Astrocyte (in vitro differentiated cells and primary cell): ENCODE results near the gene KDF1. TPM values are rescaled to one million over a fixed set of nuclear protein-coding genes. Genes with fewer than 3 reads are reported as not detected.
A peak's percentile ranks its signal among the peaks of the same experiment; 100 is the strongest.

ENCODE experiments used
- DNase-seq: peaks from one replicate; pipeline ENCODE4 v3.0.0-alpha.2; 2010; ENCODE audit warnings: low read depth
- FAIRE-seq: peaks from 2 replicates; lab custom pipeline; 2011; peaks lifted over from hg19 to GRCh38; lab: Jason Lieb, UNC
- H2AFZ ChIP-seq: 2 replicates; pipeline ENCODE4 v1.6.0; 2012; ENCODE audit warnings: low read depth, low read length, inconsistent platforms
- H3K27ac ChIP-seq: 2 replicates; pipeline ENCODE4 v1.5.1; 2011; ENCODE audit warnings: low read depth, low read length, inconsistent platforms
- H3K27me3 ChIP-seq: 2 replicates; pipeline ENCODE4 v1.6.0; 2011; ENCODE audit warnings: low read length, inconsistent platforms; ENCODE audit not compliant: insufficient read depth
- H3K36me3 ChIP-seq: 2 replicates; pipeline ENCODE4 v1.5.1; 2011; ENCODE audit warnings: low read length, inconsistent platforms; ENCODE audit not compliant: insufficient read depth
- H3K4me1 ChIP-seq: 2 replicates; pipeline ENCODE4 v1.5.1; 2011; ENCODE audit warnings: low read length, inconsistent platforms; ENCODE audit not compliant: insufficient read depth
- H3K4me2 ChIP-seq: 2 replicates; pipeline ENCODE4 v1.6.0; 2012; ENCODE audit warnings: low read length, inconsistent platforms
- H3K4me3 ChIP-seq: 2 replicates; pipeline ENCODE4 v1.5.1; 2011; ENCODE audit warnings: low read depth, mild to moderate bottlenecking, low read length, inconsistent platforms; ENCODE audit not compliant: insufficient read depth
- H3K79me2 ChIP-seq: 2 replicates; pipeline ENCODE4 v1.6.0; 2012; ENCODE audit warnings: mild to moderate bottlenecking, low read length, inconsistent platforms; ENCODE audit not compliant: insufficient read depth
- H3K9ac ChIP-seq: 2 replicates; pipeline ENCODE4 v1.6.0; 2012; ENCODE audit warnings: mild to moderate bottlenecking, low read length, inconsistent platforms
- H3K9me3 ChIP-seq: 2 replicates; pipeline ENCODE4 v1.5.1; 2012; ENCODE audit warnings: low read depth, mild to moderate bottlenecking, low read length, inconsistent platforms; ENCODE audit not compliant: insufficient read depth
- H4K20me1 ChIP-seq: 2 replicates; pipeline ENCODE4 v1.6.0; 2012; ENCODE audit warnings: low read length, inconsistent platforms; ENCODE audit not compliant: insufficient read depth
- H3K27ac Mint-ChIP-seq: one replicate; pipeline ENCODE4 v1.8.0; 2021; ENCODE audit warnings: mild to moderate bottlenecking, mixed read lengths; ENCODE audit not compliant: unreplicated experiment
- H3K27me3 Mint-ChIP-seq: one replicate; pipeline ENCODE4 v1.8.0; 2021; ENCODE audit warnings: low read depth, mixed read lengths; ENCODE audit not compliant: unreplicated experiment
- H3K36me3 Mint-ChIP-seq: one replicate; pipeline ENCODE4 v1.8.0; 2021; ENCODE audit warnings: low read depth, mixed read lengths; ENCODE audit not compliant: unreplicated experiment
- H3K4me1 Mint-ChIP-seq: one replicate; pipeline ENCODE4 v1.8.0; 2021; ENCODE audit warnings: low read depth, mixed read lengths; ENCODE audit not compliant: unreplicated experiment
- H3K4me3 Mint-ChIP-seq: one replicate; pipeline ENCODE4 v1.8.0; 2021; ENCODE audit warnings: mild to moderate bottlenecking, moderate library complexity, mixed read lengths; ENCODE audit not compliant: unreplicated experiment
- H3K9me3 Mint-ChIP-seq: one replicate; pipeline ENCODE4 v1.8.0; 2021; ENCODE audit warnings: mild to moderate bottlenecking, mixed read lengths; ENCODE audit not compliant: unreplicated experiment
- EZH2 ChIP-seq: IDR thresholded peaks from 2 replicates; pipeline ENCODE4 v1.6.1; 2012; ENCODE audit warnings: mild to moderate bottlenecking, low read length, inconsistent platforms; ENCODE audit not compliant: insufficient read depth
- total RNA-seq: library from RNA; stranded (reverse); gene quantifications from 2 replicates; pipeline ENCODE4 v1.2.1, GENCODE V29; 2021
- TF ChIP-seq, protein P1 (sequence below): IDR thresholded peaks from 2 replicates; pipeline ENCODE4 v1.5.1; 2011; ENCODE audit warnings: low read depth, mild to moderate bottlenecking, inconsistent platforms, low read length, moderate library complexity; ENCODE audit not compliant: insufficient read depth

The KDF1 gene
- total RNA-seq, 1 donor from 2014 or later: 0.54 TPM

DNA sequence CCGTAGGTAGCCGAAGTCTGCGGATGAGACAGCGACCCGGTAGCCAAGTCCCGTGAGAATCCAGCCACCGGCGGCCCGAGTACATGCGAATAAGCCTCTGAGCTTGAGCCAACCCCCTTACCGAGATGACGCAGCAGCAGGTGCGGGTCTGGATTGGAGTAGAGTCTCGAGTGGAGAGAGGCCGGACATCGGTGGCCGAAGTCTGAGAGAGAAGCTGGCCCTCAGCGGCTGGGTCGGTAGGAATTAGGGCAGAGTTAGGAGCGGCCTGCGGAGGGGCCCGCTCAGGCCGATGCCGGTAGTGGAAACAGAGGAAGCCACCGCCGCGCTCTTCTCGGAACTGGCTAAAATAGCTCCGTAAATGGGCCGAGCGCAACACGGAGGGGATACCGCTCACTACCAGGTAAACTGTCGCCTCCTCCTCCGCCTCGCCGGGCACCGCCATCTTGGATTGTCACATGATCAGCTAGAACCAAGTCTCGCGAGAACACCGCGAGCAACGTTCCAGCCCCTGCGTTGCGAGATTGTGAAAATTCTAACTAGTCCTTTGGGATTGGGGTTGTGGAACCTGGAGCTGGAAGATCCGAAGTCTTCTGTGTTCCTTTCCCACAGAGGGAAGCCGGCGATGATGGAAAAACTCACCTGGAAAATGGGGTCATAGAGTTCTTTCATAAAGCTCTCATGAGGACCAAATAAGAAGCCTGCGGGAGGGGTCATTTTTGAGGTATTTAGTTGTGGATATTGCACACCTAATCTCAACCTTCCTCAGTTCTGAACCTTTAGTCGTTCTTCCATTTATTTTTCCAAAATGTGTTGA, 60.1 kb downstream of the KDF1 start, which contains the start of gene GPATCH3:
Gene GPATCH3 (minus strand): TSS at position 467 of the 814 bp plus-strand sequence. CDS start 25 bp downstream, at position 442.
- Mint-ChIP-seq H3K4me1 (peaks cover 4% of the 10 kb centered on the region), H3K36me3 (no peaks in the 10 kb centered on the region), H3K27ac (peak within 1 kb of the TSS; percentile 83), H3K27me3 (no peaks in the 10 kb centered on the region), H3K4me3 (peak within 1 kb of the TSS; percentile 95), H3K9me3 (no peaks in the 10 kb centered on the region)
- H3K4me2 ChIP-seq: peak within 1 kb of the TSS; percentile 92
- H4K20me1 ChIP-seq: no peaks in the 10 kb centered on the region
- peak; percentile 82 for FAIRE-seq
- H3K27me3 ChIP-seq: no peaks in the 10 kb centered on the region
- H3K79me2 ChIP-seq: peaks cover 33% of the 10 kb centered on the region
- H3K9ac ChIP-seq: peak within 1 kb of the TSS; percentile 93
- H3K4me1 ChIP-seq: peaks cover 12% of the 10 kb centered on the region
- H3K4me3 ChIP-seq: peak within 1 kb of the TSS; percentile 79
- peak within 1 kb of the TSS; percentile 78 for H2AFZ ChIP-seq
- TF ChIP-seq, protein P1, sequence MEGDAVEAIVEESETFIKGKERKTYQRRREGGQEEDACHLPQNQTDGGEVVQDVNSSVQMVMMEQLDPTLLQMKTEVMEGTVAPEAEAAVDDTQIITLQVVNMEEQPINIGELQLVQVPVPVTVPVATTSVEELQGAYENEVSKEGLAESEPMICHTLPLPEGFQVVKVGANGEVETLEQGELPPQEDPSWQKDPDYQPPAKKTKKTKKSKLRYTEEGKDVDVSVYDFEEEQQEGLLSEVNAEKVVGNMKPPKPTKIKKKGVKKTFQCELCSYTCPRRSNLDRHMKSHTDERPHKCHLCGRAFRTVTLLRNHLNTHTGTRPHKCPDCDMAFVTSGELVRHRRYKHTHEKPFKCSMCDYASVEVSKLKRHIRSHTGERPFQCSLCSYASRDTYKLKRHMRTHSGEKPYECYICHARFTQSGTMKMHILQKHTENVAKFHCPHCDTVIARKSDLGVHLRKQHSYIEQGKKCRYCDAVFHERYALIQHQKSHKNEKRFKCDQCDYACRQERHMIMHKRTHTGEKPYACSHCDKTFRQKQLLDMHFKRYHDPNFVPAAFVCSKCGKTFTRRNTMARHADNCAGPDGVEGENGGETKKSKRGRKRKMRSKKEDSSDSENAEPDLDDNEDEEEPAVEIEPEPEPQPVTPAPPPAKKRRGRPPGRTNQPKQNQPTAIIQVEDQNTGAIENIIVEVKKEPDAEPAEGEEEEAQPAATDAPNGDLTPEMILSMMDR: no peak
- TF ChIP-seq EZH2: no peak
- peaks cover 4% of the 10 kb centered on the region for H3K36me3 ChIP-seq
- no peaks in the 10 kb centered on the region for H3K9me3 ChIP-seq
- peak; percentile 78 for DNase-seq
- peak within 1 kb of the TSS; percentile 88 for H3K27ac ChIP-seq

Other genes with a start within 250 kb of the KDF1 start
- gene PIGV, start 172.5 kb downstream of the KDF1 start, total RNA-seq: 7.9 and 10.6 TPM in 2 replicates
- gene ZDHHC18, start 133.8 kb downstream of the KDF1 start, total RNA-seq: 22.3 and 22.6 TPM in 2 replicates
- gene SFN, start 97.3 kb downstream of the KDF1 start, total RNA-seq: 5.5 and 14.5 TPM in 2 replicates
- 24.5 and 25.5 TPM in 2 replicates for gene GPN2, start 70.2 kb downstream of the KDF1 start, total RNA-seq
- gene GPATCH3, start 60.0 kb downstream of the KDF1 start, total RNA-seq: 12.8 and 13.7 TPM in 2 replicates
- not detected in 2 replicates for gene NR0B2, start 46.5 kb downstream of the KDF1 start, total RNA-seq
- gene NUDC, start 38.7 kb downstream of the KDF1 start, total RNA-seq: 70.2 and 71.6 TPM in 2 replicates
- gene TRNP1, start 33.2 kb upstream of the KDF1 start, total RNA-seq: 16.4 and 19.2 TPM in 2 replicates
- 5.9 and 9.8 TPM in 2 replicates for gene TENT5B, start 52.4 kb upstream of the KDF1 start, total RNA-seq
- gene SLC9A1, start 194.7 kb upstream of the KDF1 start, total RNA-seq: 49.3 and 55.0 TPM in 2 replicates